IPS-NIHi7 (cell line): ENCODE measurements around the gene PDLIM5.

Experiments used
- DNase-seq: peaks from one replicate; pipeline ENCODE4 v3.0.0; 2012; ENCODE audit warnings: mixed read lengths; ENCODE audit errors: extremely low spot score

Gene PDLIM5

GRCh38 chr4:94426783-94427182 lies 25.0 kb upstream of the PDLIM5 start:
- DNase-seq: no peak

GRCh38 chr4:94428884-94429283 lies 22.9 kb upstream of the PDLIM5 start:
- DNase-seq: no peak

DNA sequence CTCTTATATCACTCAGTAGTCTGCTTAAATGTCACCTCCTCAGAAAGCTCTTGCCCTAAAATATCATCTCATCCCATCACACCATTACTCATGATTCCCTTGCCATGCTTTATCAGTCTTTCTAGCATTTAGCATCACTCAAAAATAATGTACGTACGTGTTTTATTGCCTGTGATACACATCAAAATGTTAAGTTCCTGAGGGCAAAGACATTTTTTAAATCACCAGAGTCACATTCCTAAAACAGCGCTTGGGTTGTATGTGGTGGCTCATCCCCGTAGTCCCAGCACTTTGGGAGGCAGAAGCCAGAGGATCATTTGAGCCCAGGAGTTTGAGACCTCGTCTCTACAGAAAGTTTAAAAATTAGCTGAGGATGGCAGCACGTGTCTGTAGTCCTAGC lies 21.3 kb upstream of the PDLIM5 start:
- no peak for DNase-seq

DNA sequence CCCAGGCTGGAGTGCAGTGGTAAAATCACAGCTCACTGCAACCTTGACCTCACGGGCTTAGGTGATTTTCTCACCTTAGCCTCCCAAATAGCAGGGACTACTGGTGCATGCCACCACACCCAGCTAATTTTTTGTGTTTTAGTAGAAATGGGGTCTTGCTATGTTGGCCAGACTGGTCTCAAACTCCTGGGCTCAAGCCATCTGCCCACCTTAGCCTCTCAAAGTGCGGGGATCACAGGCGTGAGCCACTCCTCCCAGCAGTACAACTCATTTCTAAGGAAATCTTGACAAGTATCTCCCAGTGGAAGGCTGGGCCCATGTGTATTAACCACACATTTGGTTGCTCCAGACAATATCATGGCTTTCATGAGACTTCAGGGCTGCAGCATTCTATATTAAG lies 20.4 kb upstream of the PDLIM5 start:
- DNase-seq: no peak

GRCh38 chr4:94434505-94434904 lies 17.2 kb upstream of the PDLIM5 start:
- no peak for DNase-seq

- DNase-seq: peak; percentile 30
Measured at GRCh38 chr4:94435874-94436273, 15.9 kb upstream of the PDLIM5 start.

DNA sequence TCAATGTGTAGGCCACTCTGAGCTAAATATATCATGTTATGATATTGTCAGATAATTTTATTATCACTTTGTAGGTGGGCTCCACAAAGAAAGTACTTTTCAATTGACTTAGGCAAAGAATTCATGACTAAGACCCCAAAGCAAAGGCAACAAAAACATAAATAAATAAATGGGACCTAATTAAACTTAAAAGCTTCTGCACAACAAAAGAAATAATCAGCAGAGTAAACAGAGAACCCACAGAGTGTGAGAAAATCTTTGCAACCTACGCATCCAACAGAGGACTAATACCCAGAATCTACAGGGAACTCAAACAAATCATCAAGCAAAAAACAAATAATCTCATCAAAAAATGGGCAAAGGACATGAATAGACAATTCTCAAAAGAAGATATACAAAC lies 15.2 kb upstream of the PDLIM5 start:
- no peak for DNase-seq

GRCh38 chr4:94439606-94440005 lies 12.1 kb upstream of the PDLIM5 start:
- no peak for DNase-seq

DNA sequence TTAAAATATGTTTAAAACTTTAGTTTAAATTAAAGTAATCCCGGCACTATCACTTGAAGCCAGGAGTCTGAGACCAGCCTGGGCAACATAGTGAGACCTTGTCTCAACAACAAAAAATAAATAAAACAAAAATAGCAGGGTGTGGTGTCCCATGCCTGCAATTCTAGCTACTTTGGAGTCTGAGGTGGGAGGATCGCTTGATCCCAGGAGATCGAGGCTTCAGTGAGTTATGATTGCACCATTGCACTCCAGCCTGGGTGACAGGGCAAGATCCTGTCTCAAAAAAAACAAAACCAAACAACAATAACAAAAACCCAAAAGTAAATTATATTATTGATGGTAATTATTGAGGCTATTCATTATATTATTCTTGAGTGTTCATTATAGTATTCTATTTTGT lies 9.9 kb upstream of the PDLIM5 start:
- DNase-seq: no peak

DNA sequence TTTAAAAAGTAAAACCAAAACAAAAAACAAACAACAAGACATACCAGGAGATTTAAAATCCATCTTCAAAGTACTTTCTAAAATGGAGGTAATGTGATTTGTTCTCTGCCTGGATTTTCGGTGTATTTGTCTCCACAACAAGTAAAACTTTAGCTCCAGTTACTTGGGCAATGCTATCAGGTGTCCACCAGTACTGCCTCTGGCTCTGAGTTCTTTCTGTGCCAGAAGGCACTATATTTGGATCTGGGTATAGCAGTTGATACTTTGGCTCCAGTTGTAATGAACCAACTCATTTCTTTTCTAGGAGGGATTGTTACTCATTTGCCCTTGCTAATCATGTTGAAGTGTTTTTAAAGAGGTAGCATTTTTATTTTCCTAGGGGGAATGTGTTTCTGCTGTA lies 9.5 kb upstream of the PDLIM5 start:
- DNase-seq: no peak

DNA sequence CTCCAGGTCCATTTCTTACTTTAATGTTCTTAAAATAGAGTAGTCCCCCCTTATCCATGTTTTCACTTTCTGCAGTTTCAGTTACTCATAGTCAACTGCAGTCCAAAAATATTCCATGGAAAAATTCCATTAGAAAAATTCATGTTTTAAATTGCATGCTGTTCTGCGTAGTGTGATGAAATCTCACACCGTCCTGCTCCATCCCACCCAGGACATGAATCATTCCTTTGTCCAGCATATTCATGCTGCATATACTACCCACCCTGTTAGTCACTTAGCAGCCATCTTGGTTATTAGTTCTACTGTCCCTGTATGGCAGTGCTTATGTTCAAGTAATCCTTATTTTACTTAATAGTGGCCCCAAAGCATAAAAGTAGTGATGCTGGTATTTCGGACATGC lies 5.4 kb upstream of the PDLIM5 start:
- DNase-seq: no peak

DNA sequence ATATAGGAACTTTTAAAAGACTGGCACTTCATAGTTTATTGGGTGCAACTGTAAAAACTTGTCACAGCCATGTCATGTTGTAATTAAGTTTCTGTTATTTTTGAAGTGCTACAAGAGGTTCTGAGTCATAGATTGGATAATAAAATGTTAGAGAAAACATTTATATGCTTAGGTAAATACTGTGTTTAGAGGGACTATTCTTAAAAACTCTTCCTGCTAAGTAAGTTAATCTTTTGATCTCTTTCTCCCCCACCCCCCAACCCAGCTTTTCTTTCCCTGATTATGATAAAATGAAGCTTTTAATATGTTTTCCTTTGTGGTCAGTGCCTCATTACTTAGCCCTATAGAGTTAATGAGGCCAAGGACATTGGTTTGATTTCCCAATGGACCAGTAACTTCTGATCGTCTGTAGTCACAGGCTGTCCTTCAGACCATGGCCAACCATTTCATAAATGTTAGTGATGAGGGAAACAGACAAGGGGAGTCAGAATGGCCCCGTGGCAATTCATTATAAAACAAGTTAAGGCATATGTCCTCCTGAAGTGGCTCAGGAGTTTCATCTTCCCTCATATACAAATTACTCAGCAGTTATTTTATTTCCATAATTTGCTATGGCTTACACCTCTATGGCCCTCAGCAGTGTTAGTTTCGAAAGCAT lies 3.9 kb upstream of the PDLIM5 start:
- DNase-seq: no peak

- DNase-seq: no peak
Measured at GRCh38 chr4:94448815-94449375, 2.8 kb upstream of the PDLIM5 start.

DNA sequence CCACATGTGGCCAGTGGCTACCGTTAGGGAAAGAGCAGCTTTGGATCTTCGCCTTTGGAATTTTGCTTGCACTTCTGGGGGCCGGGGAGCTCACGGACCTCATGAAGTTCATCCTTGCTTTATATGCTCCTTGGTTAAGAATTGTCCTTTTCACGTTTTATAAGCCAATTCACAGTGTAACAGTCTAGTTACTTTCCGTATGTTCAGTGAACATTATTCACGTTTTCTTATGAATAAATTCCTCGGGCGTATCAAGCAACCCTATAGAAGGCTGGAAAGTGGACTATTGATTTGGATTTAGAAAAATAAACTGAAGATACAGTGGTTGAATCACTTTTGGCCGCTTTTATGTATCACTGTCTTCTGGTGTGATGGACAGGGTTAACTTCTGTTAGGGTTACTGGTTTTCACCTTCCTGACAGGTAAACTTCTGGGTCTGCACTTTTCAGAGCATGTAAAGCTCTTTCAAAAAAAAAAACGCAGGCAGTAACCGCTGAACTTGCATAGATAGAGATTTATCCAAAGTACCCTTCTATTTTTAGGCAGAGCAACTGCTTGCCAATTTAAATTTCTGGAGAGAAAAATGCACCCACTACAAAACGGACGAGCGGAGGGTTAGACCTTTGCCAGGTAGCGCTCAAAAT lies 569 bp upstream of the PDLIM5 start:
- no peak for DNase-seq

- DNase-seq: peak; percentile 74
Measured at GRCh38 chr4:94452476-94453371, 982 bp downstream of the PDLIM5 start.

DNA sequence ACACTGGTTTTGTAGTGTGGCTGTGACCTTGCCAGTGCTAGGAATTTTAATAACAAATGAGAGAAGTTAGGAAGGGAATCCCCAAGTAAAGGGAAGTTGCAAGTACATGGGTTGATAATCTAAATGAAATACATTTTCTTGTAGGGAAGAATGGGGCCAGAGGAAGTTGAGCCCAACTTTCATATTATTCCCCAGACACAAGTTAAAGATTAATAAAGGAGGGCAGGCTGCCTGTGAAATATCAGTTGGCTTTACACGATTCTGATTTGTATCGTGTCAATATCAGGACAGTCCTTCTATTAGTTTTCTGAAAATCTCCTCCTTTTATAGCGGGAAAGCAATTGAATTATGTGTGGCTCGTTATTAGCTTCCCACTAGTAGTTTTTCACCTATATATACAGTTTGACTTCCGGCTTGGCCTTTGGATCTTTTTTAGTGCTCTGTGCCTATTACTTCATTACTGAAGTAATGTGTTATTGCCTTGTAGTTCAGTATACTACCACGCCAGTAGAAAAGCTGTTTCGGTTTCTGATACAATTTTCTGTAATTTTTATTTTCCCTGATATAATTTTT lies 1.7 kb downstream of the PDLIM5 start:
- DNase-seq: no peak

DNA sequence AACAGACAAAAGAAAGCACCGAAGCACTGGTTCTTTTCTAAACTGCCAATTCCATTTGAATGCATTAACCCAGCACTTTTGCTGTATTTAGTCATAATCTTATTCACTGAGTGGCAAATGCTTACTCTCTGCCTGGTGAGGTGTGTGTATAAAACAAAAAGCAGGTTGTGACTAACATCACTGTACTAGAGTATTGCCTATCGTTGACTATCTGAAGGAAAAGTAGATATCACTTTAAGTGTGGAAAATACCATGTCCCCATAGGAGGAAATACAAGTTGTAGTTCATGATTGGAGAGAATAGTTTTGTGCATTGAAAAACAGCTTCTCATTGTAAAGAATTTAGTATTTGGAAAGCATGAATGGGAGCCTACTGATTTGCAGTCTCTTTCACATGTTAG lies 2.7 kb downstream of the PDLIM5 start:
- no peak for DNase-seq

DNA sequence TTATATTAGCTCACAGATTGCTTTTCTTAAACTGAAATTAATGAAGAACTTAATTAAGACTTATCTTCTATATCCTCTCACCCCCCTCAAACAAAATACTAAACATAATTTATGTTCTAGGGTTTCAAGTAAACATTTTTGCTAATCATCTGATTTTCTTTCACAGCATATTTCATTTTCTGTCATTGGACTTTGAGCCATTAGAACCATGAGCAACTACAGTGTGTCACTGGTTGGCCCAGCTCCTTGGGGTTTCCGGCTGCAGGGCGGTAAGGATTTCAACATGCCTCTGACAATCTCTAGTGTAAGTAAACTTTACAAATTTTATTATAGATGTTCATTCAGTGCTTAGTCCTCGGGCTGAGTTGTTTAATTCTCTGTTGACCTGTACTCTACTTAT lies 3.3 kb downstream of the PDLIM5 start:
- no peak for DNase-seq

- DNase-seq: no peak
Measured at GRCh38 chr4:94457692-94458106, 6.0 kb downstream of the PDLIM5 start.

- no peak for DNase-seq
Measured at GRCh38 chr4:94458682-94459081, 6.9 kb downstream of the PDLIM5 start.

GRCh38 chr4:94459462-94460161 lies 7.9 kb downstream of the PDLIM5 start:
- DNase-seq: no peak

DNA sequence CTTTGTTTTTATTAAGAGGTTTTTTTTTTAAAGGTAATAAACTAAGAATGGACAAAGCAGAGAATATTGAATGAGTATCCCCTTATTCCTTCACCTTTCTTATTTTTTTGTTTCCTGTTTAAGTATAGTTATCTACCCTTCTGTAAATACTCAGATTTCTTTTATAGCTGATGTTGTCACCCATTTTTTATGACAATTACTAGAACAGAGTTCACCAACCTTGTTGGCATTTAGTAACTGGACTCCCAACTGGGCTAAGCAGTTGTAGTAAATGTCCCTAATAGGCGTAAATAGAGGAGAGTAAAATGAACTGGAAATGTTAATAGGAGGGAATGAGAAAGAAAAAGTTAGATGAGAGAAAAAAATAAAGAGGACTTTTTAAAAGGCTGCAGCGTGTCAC lies 9.8 kb downstream of the PDLIM5 start:
- DNase-seq: no peak
